ENCODE measurements around the gene CDC123.

- TF ChIP-seq POLR2A (IDR thresholded peaks at IDR 0.05; ENCODE audit: low read length) (no peak), GATA1 (IDR thresholded peaks at IDR 0.05; ENCODE audit: low read depth, low read length) (no peak)
These were observed 32.9 kb downstream of the CDC123 start for GRCh38 chr10:12228851-12229250.
